ENCODE data around the gene RPP40.

- TF ChIP-seq POLR2A (IDR thresholded peaks at IDR 0.05): no peak
- no peak for TF ChIP-seq EP300 (IDR thresholded peaks at IDR 0.05)
- no peak for TF ChIP-seq CTCF (IDR thresholded peaks at IDR 0.05)
Measured at GRCh38 chr6:5034736-5035135, 30.9 kb upstream of the RPP40 start.

Measured in stomach (tissue), 4 donors.